Stimulated activated CD8-positive, alpha-beta memory T cell treated with anti-CD3 and anti-CD28 coated beads, Interleukin-2, amount 100 ng/mL, for 1 hour (primary cell): ENCODE measurements around the gene EPC1.

Experiments used
- DNase-seq, 2 donors: peaks; one replicate each; pipeline ENCODE4 v3.0.0-alpha.2; 2020; ENCODE audit warnings: low read depth in 2 of 2

EPC1 gene

DNA sequence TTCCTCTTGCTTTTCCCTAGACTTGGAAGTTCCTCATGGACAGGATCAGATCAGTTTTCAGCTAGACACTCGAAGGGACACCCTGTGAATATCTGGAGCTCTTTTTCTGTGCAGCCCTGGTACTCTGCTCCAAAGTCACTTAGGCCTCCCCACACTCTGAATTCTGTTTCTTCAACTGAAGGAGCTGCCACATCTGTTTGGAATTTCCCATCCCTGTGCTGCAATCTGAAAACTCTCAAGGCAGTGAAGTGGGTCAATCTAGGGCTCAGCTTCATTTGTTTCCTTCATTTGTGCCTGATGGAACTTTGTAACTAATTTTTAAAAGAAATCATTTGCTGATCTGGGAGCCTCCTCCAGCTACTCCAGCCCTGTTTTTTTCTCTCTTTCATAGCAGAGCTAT, 9.6 kb downstream of the EPC1 start:
- no peak for DNase-seq

DNA sequence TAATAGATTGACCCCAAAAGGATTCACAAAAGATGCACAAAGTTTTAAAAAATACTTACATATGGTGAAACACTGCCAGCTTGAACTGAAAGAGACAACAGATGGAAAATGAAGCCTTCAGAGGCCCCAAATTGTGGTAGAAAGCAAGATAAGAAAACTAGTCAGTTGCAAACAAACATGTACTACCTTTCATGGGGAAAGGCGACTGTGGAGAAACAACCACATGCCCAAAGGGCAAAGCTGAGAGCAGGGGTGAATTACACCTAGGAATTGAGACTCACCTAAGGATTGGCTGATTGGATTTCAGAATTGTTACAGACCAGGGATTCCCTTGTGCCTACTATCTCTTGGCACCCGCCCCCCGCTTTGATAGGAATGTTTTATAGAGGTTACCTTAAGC, 13.1 kb downstream of the EPC1 start:
- no peak for DNase-seq

DNA sequence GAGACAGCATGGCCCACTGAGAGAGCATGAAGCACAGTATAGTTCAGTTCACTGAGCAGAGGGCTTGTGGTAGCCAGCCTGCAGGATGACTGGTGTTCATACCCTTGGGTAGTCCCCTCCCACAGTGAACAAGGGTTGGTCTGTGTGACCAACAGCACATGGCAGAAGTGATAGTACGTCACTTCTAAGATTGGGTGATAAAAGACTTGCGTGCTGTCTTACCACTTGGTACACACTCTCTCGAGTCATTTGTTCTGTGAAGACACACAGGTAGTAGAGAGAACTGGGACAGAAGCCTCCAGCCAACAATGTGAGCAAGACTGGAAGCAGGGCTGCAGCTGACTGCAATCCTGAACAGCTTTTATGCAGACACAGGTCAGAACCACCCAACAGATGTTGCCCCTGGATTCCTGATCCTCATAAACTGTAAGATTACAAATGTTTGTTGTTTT, 14.6 kb downstream of the EPC1 start:
- peak; percentile 35 to 39 for DNase-seq

DNA sequence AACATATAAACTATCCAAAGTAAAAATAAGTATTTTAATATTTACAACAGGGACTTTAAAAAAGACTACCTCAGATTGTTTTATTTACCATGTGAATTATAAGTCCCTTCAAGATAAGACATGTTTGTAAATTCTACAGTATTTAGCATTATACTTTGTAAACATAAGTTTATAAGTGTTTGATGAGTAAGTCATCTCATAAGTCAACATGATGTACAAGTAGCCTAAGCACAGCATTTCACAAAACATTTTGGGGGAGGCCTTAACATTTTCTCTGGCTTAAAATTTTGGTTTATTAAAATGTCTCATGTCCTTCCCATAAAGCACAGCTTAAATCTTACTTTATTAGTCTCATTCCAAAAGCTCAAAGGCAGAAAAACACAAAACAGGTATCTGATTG, 15.4 kb downstream of the EPC1 start:
- no peak for DNase-seq

DNA sequence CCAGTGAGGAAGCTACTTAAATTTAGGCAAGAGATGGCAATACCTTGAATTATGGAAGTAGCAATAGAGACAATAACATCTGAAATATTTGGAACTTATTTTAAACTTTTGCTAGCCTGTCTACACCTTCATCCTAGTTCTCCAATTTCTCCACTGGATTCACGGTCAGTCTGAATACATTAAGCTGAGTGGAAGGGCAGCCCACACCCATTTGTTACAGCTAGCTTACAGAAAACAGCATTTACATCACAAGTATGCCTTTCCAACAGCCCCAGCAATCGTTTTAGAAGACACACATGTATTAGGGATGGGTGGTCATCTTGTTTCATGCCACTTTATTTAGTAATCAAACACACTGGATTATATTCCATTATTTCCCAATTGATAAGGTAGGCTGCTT, 16.7 kb downstream of the EPC1 start:
- DNase-seq: no peak

DNA sequence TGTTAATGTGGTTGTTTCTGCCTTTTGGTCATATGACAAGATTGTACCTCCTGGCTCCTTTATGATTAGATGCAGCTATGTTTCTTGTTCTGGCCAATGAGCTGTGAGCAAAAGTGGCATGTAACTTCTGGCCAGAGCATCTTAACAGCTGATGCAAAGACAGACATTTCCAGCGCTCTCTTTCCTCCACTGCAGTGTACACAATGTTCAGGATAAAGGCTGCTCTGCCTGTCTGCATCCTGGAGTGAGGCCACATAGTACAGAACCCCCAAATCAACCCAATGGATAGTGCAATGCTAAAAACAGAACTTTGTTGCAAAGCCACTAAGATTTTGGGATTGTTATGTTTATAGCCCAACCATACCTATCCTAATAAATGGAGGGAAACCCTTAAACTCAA, 17.9 kb downstream of the EPC1 start:
- no peak for DNase-seq

DNA sequence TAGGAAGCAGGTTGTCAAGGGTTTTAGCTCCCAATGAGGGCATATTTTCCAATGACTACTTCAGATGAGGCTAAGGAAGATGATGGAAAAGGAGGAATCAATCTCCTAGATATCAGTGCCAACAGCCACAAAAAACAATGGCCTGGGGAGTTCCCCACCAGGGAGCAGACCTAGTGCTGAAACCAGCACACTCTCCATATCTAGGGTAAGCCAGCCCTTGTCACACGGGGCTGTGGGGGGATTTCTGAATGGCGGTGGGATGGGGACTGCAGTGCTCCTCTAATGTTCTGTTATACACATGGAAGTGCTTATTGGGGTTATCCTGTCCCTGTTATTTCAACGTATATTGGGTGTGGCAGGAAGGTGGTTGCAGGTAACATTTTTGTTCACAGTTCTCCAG, 18.5 kb downstream of the EPC1 start:
- DNase-seq: no peak

DNA sequence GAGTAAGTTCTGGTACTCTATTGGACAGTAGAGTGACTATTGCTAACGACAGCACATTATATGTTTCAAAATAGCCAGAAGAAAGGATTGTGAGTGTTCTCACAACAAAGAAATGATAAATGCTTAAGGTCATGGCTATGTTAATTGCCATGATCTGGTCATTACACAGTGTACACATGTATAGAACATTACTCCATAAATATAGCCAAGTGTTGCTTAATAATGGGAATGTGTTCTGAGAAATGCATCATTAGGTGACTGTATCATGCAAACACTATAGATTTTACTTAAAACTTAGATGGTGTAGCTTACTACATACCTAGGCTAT, 19.6 kb downstream of the EPC1 start:
- no peak for DNase-seq

DNA sequence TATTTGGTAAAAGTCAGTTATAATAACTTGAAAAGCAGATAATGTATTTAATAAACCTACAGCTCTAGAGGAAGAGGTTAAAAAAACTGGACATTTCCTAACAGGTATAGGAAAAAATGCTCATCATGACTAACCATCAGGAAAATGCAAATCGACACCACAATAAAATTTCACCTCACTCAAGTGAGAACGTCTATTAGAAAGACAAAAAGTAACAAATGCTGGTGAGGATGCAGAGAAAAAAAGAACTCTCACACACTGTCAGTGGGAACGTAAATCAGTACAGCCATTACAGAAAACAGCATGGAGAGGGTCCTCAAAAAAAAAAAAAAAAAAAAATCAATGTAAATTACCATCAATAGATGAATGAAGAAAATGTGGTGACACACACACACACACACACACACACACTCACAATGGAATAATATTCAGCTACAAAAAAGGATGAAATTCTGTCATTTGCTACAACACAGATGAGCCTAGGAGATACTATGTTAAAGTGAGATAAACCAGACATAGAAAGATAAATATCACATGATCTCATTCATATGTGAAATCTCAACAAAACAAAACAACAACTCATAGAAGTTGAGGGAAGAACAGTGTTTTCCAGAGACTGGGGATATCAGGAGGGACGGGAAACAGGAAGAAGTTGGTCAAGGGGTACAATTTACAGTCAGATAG, 20.1 kb downstream of the EPC1 start:
- DNase-seq: no peak

DNA sequence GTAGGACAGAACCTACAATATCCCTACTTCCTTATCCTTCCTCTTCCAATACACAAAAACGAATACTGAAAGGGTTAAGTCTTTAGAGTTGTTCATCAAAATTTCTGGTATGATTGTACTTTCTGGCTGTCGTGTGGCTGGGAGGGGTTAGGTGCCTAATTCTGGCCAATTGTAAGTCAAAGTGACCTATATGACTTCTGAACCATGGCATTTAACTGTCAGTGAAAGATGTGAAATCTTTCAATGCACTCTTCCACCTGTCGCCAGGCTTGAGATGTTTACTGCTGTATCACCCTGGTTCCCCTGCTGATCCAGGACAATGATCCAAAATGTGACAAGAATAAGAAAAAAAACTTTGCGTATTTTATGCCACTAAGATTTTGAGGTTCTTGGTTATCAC, 20.8 kb downstream of the EPC1 start:
- DNase-seq: no peak

DNA sequence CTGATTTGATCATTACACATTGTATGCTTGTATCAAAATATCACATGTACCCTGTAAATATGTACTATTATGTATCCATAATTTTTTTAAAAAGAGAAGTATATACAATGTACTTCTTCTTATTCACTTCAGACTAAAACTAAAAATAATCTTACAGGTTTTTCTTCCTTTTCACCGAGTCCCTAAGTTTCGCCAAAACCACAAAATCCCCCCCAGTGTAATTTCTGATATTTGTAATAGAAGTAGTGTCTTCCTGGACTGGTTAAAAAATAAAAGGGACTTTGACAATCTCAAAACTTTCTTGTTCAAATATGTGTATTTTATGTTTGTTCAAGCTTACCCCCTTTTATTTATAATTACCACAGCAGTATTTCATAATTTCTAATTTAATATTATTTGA, 23.9 kb downstream of the EPC1 start:
- no peak for DNase-seq

DNA sequence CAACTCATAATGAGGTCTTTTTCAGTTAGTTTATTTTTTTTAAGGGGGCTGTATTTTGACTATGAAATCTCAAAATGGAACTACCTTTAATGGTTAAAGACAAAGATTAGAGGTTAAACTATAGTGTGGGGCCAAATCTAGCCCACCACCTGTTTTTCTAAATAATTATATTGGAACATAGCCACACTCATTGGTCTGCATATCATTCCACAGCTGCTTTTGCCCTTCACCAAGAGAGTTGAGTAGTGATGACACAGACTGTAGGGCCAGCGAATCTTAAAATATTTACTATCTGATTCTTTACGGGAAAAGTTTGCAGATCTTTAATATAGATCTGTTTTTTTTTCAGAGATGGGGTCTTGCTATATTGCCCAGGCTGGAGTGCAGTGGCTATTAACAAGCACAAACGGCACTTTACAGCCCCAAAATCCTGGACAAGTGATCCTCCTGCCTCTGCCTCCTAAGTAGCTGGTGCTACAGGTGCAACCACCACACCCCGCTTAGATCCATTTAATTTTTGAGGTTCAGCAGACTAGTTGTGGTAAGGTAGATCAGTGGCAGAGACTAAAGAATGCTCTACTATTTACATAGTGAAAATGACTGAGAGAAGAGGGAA, 25.8 kb downstream of the EPC1 start:
- no peak for DNase-seq

DNA sequence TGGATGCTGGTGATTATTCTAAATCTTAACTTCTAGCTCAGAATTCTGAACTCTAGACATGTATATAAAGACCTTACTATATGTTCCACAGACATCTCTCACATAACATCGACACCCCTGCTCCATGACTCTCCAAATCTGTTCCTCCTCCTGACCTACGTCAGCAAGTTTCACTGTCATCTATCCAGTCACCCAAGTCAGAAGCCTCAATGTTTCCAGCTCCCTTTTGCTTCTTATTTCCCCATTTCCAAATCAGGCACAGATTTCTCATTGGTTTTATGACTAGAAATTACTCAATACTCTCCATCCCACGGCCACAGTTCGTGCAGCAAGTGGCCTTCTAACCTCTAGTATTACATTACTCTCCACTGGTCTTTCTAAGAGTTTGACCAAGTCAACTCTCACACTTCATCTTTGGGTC, 28.5 kb downstream of the EPC1 start:
- DNase-seq: no peak

DNA sequence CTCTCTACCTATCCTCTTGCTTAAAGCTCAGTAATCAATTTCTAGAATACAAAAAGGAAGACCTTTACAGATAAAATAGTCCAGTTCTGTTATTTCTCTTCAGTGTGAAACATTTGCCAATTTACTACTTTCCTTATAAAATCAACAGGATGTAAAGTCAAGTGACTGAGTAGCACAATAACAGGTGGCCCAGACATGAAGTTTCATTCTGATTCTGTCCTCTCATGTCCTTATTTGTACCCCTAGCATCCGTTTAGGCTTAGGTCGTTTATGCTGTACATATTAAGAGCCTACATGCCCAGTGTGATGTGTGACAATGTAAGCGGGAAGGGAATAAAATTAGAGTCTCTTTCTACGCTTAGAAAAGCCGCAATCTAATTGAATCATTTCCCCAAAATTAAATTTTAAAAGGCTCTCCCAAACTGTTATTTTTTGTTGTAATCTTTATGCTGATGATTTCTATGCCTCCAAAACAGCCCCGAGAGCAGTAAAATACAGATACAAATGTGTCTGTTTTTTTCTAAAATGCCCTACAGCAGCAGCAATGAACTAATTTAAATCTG, 29.1 kb downstream of the EPC1 start:
- no peak for DNase-seq

DNA sequence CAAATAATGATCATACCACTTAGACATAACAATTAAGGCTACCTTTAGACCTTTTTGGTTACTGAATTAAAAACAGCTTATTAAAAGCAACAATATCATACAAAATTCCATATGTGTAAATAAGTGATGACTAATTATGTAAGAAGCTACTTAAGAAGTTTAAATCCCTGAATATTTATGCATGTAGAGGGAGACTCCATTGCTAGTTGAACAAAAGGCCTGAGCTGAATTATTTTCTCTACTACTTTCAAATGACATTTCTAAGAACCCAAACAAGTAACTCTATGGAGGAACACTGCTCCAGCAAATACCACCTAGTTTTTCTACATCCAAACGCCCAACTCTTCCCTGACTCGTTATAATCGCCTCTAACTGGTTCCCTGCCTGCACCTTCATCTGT, 31.5 kb downstream of the EPC1 start:
- no peak for DNase-seq

DNA sequence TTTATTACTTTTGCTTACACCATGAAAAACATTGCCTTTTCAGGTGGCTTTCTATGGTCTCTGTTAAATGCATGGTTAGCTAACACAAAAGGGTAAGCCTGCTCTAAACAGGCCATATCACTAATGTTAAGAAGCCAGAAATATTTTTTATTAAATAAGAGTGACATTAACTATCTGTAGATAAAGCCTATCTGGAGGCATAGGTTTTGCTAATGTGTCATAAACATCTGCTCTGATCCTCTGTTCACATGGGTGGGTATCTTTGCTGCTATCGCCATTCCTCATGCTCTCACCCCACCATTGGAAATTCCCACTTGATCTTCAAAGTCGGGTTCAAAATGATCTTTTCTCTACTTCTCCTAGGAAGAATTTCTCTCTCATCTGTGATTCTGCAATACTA, 32.4 kb downstream of the EPC1 start:
- DNase-seq: no peak

DNA sequence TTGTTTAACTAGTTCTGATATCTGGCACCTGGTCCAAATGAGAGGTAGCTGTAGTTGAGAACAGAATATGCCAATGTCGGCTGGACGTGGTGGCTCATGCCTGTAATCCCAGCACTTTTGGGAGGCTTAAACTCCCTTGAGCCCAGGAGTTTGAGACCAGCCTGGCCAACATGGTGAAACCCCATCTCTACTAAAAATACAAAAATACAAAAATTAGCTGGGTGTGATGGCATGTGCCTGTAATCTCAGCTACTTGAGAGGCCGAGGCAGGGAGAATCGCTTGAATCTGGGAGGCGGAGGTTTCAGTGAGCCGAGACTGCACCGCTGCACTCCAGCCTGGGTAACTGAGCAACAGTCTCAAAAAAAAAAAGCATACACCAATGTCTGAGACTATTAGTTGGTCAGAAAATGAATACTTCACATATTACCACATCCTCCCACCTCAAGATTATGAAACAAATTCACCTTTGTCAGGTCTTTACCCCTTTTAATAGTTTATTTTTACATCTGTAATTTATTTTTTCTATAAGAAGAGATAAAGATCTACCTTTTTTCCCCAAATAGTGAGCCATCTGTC, 38.8 kb downstream of the EPC1 start:
- DNase-seq: no peak

DNA sequence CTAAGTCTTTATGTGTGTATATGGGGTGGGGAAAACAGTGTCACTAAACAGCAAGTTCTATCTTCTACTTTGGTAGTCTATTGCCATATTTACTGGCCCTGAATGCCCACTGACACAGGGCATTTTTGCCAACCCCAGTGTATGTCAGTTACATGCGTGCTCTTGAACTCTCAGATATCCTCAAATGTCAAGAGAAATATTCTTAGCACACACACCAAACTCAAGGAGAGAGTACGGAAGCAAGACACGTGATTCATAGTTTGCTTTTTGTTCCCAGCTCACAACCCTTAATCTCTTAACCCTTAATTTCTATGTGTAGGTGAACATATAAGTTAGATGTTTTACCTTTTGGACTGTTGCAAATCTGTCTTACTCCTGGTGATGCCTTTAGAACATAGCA, 39.3 kb downstream of the EPC1 start:
- no peak for DNase-seq

DNA sequence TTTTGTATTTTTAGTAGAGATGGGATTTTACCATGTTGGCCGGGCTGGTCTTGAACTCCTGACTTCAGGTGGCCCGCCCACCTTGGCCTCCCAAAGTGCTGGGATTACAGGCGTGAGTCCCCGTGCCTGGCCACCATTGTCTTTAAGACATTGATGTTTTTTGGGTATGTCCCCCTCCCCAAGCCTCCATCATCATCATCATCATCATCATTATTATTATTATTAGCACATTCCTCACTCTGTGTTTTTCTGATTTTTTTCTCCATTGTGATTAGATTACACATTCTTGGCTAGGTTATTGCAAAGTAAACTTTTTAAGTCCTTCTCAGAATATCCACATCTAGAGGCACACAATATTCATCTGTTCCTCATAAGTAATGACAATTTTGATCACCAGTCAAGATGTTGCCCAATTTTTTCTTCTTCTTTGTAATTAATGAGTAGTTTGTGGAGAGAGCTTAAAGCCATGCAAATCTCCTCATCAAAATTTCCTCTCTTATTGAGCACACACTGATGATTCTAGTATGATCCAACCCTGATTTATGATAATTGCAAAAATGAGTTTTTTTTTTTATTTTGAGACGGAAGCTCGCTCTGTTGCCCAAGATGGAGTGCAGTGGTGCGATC, 47.5 kb downstream of the EPC1 start:
- DNase-seq: no peak

DNA sequence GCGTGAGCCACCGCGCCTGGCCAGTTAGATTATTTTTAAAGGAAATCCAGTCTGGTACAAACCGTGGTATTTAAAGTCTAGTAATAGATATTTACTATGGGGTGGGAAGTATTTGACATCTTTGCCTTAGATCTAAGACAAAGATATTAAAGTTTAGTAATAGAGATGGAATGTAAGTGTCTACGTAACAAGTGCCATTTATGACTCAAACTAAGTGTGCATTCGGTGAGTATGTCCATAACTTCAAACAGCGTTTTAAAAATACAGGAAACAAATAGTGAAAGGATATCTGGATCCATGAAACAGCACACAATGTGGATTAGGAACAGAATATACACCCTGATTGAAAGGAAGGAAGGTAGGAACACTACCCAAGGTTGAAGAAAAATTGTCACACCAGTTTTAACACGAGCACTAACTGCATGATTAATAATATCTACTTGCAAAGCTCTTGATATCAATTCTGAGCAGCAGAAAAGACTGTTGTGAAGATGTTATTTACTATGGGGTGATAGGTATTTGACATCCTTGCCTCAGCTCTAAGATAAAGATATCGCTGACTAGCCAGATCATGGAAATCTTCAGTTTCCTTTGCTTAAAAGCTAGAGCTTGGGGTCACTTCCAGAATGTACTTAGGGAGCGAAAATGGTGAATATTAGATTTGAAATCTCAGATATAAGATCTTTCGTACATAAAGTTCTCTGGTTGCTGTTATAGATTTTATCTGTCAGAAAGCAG, 48.7 kb downstream of the EPC1 start:
- no peak for DNase-seq

DNA sequence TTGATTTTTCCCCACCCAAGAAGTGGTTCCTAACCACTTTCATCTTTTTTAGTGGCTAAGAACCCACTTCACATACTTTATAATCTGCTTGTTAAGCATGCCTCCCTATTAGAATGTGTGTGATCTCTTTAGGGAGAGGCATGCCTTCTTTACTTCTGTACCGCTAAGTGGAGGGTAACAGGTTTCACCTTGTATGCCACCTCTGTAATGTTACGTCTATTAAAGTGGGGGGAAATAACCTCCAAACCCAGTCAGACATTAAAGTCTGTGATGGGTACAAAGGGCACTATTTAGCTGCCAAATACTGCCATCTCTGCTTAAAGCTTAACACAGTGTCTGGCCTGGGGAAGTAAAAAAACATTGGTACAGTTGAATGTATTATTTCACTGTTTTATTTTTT, 51.9 kb downstream of the EPC1 start:
- DNase-seq: no peak

DNA sequence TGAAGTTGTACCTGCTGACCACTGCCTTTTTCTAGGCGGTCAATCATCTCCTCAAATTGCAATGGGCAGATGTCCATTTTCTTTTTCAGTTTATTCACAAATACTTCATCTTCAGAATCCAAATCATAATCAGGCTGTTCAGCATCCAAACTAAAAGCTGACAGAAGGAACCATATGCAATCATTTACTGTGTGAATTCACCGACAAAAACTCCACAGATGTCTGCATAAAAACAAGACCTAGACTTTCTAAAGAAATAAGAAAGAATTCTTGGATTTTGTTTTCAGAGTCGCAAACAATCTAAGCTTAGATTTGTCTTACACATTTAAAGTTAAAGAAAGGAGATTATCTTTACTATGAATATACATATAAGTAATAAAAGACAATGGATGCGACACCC, 53.4 kb downstream of the EPC1 start:
- no peak for DNase-seq
